ENCODE data around the gene TENM3. TPM values are rescaled to one million over a fixed set of nuclear protein-coding genes. Genes with fewer than 3 reads are reported as not detected.

Gene TENM3
- total RNA-seq, 3 donors from 2014 or later = 0.58 to 19.2 (median 0.70) TPM

DNA sequence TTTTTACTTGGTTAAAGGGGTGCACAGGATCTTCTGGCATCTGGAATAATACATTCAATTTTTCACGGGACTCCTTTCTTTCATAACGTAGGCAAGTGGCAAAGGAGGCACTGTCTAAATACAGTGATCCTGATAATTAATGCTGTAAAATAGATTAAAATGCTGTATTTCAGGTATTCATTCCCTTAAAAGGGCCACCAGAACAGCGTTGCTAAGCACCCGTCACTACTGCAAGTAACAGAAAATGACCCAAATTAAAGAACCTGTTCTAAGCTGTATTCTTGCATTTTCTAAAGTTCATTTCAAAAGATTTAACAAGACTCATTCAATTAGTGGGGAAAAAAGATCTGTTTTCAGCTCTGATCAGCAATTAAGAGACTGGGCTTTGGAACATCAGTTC lies 208.2 kb downstream of the TENM3 start:
- Histone ChIP-seq H3K4me1 (ENCODE audit: low read depth) (peaks cover 8% of the 10 kb centered on the region), H3K36me3 (ENCODE audit: low read depth) (no peaks in the 10 kb centered on the region), H3K4me3 (no peak overlapping the region), H3K9me3 (no peaks in the 10 kb centered on the region)
- DNase-seq (no peak), ATAC-seq (no peak)
- intact Hi-C loops (cut with DNase I, micrococcal nuclease) = no loop called here
- TF ChIP-seq, protein P1, sequence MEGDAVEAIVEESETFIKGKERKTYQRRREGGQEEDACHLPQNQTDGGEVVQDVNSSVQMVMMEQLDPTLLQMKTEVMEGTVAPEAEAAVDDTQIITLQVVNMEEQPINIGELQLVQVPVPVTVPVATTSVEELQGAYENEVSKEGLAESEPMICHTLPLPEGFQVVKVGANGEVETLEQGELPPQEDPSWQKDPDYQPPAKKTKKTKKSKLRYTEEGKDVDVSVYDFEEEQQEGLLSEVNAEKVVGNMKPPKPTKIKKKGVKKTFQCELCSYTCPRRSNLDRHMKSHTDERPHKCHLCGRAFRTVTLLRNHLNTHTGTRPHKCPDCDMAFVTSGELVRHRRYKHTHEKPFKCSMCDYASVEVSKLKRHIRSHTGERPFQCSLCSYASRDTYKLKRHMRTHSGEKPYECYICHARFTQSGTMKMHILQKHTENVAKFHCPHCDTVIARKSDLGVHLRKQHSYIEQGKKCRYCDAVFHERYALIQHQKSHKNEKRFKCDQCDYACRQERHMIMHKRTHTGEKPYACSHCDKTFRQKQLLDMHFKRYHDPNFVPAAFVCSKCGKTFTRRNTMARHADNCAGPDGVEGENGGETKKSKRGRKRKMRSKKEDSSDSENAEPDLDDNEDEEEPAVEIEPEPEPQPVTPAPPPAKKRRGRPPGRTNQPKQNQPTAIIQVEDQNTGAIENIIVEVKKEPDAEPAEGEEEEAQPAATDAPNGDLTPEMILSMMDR (IDR thresholded peaks at IDR 0.05) = no peak

DNA sequence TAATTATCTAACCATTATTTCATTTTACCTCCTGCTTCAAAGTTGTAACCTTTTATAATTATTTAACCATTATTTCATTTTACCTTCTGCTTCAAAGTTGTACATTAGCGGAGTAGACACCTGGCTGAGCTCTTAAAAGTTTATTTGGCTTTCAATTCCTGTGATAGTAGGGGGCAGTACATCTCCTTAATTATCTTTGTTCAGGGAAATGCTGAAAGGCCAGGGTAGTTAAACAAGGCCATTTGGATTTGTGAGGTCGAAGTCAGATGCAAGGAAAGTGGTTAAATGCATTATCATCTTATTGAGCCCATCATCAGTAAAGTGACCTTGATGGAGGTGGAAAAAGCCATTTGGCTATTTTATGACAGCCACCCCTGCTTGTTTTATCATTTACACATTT lies 210.6 kb downstream of the TENM3 start:
- DNase-seq = no peak
- no peaks in the 10 kb centered on the region for H3K9me3 ChIP-seq
- peaks cover 5% of the 10 kb centered on the region for H3K4me1 ChIP-seq (ENCODE audit: low read depth)
- no peak overlapping the region for H3K4me3 ChIP-seq
- no peak for ATAC-seq
- intact Hi-C loops (cut with DNase I, micrococcal nuclease) = no loop called here
- TF ChIP-seq, protein P1 (IDR thresholded peaks at IDR 0.05) = no peak
- no peaks in the 10 kb centered on the region for H3K36me3 ChIP-seq (ENCODE audit: low read depth)

DNA sequence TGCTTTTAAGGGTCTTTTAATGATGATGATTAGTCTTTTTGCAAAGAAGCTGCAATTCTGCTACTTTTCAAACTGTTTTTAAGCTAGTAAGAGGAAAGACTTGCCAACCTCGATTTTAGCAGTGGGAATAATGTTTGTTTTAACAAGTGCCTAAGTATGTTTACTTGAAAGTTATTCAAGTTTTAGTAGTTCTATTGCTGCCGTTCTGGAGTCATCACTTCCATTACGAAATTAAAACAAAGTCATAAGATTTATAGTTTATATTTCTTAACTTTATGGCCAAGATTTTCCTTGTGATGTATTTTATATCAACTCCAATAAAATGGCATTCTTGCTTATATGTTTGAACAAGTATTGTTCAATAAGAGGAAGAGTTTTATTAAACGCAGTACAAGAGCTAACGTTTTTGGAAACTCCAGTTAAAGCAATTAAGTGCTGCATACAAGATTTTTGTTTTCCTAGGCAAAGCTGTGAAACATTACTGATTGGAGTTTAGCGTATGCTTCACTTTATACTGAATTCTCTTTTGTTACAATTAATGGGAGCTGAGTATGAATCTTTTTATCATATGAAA lies 211.3 kb downstream of the TENM3 start:
- H3K4me3 ChIP-seq = no peak overlapping the region
- intact Hi-C loops (cut with DNase I, micrococcal nuclease) = no loop called here
- DNase-seq (no peak), ATAC-seq (no peak)
- TF ChIP-seq, protein P1 (IDR thresholded peaks at IDR 0.05) = no peak
- H3K36me3 ChIP-seq (ENCODE audit: low read depth) = no peaks in the 10 kb centered on the region
- H3K9me3 ChIP-seq = no peaks in the 10 kb centered on the region
- peaks cover 1% of the 10 kb centered on the region for H3K4me1 ChIP-seq (ENCODE audit: low read depth)

DNA sequence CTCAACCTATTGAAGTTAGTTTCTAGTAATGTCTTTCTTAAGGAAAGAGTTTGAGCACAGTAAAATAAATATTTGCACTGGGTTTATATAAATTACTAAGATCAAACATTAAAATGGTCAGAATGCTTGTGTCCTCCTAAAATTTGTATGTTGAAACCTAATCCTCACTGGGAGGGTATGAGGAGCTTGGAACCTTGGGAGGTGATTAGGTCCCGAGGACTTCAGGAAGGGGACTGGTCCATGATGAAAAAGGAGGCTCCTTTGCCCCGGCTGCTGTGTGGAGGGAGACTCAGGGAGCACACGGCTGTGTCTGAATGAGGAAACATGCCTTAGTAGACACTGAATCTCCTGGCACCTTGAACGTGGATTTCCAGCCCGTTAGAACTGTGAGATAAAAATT lies 221.9 kb downstream of the TENM3 start:
- no peak for ATAC-seq
- Histone ChIP-seq H3K36me3 (ENCODE audit: low read depth) (no peaks in the 10 kb centered on the region), H3K9me3 (no peaks in the 10 kb centered on the region), H3K4me3 (no peak overlapping the region), H3K4me1 (ENCODE audit: low read depth) (no peaks in the 10 kb centered on the region)
- intact Hi-C loops (cut with DNase I, micrococcal nuclease) = no loop called here
- DNase-seq = no peak
- TF ChIP-seq, protein P1 (IDR thresholded peaks at IDR 0.05) = no peak

DNA sequence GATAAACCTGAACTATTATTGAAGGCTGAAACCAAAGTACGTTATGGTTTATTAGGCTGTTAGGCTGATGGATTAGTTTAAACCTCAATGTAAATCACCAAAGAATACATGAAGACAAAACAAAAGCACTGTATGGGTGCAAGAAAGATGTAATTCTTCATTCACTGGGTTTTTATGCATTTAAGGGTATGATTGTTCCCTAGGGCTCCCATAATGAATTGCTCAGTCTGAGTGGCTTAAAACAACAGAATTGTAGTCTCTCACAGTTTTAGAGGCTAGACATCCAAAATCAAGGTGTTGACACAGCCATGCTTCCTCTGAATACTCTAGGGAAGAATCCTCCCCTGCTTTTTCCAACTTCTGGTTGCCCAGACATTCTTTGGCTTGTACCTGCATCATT lies 222.8 kb downstream of the TENM3 start:
- Histone ChIP-seq H3K36me3 (ENCODE audit: low read depth) (no peaks in the 10 kb centered on the region), H3K4me1 (ENCODE audit: low read depth) (no peaks in the 10 kb centered on the region), H3K9me3 (no peaks in the 10 kb centered on the region), H3K4me3 (no peak overlapping the region)
- ATAC-seq (no peak), DNase-seq (no peak)
- TF ChIP-seq, protein P1 (IDR thresholded peaks at IDR 0.05) = no peak
- intact Hi-C loops (cut with DNase I, micrococcal nuclease) = no loop called here

DNA sequence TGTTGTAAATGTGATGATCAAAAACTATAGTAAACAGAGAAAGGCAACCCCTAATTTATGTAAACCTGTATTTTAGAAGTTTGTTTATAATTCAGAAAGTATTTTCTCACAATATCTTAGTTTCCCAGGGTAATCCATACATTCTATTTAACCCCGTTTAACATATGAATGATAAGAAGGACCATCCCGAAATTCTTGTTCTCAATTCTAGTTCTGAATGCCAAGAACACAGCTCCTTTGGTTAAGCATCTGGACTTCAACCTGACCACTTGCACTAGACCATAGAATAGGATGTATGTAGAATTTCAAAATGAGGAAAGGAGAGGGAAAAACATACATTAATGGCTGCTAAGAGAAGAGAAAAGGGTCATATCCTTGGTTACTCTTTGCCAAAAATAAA lies 227.0 kb downstream of the TENM3 start:
- no peaks in the 10 kb centered on the region for H3K4me1 ChIP-seq (ENCODE audit: low read depth)
- DNase-seq = no peak
- ATAC-seq = no peak
- no peaks in the 10 kb centered on the region for H3K9me3 ChIP-seq
- no peaks in the 10 kb centered on the region for H3K36me3 ChIP-seq (ENCODE audit: low read depth)
- intact Hi-C loops (cut with DNase I, micrococcal nuclease) = loop anchor here in 1 of 2 donors (10.0 kb wide), 1 partner anchor 335 kb away; no protein-coding TSS in a partner anchor
- TF ChIP-seq, protein P1 (IDR thresholded peaks at IDR 0.05) = no peak
- no peak overlapping the region for H3K4me3 ChIP-seq

Data from mucosa of descending colon (tissue), 3 donors.